ENCODE measurements around the gene ATP2B2. TPM values are rescaled to one million over a fixed set of nuclear protein-coding genes. Genes with fewer than 3 reads are reported as not detected.

The ATP2B2 gene
- total and polyA plus RNA-seq, 9 of the 15 experiments (the other 6 are each of a cell fraction or from before 2014, with no cell fraction given), result 0.06 TPM; not detected in 8

DNA sequence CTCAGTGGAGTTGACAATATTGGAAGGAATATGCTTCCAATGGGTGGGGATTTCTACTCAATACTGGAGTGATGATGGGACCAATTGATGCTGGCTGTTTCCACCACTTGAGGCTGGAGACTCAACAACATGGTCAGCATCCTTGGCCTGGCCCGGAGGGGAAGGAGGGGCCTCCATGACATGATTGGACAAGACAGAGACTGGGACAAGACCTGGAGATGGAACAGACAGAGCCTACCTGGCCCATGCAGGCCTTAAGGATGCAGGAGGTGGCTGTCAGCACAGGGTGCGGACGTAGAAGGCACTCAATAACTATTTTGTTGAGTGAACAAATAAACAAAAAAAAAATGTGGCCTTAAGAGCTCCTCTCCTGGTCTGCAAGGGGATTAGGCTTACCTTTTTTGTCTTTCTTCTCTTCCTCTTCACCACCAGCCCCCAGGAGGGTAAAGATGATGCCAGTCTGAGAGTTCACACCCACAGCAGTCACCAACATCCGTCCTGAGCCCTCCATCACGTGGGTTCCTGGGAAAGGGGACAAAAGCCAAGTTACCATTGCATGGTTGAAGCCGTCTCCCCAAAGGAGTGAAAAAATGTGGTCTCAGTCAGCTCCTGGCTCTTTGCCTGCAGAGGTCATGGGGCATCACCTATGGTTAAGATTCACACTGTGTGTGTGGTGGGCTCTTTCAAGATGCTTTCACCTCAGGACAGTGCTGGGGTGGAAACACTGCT lies 117.3 kb downstream of the ATP2B2 start (continued):
- TF ChIP-seq ETS1 (conservative IDR thresholded peaks at IDR 0.05; ENCODE audit: control insufficient read depth, low read depth, low read length) (no peak), CBFA2T3 (IDR thresholded peaks at IDR 0.05) (no peak), ESRRB (CRISPR knock-in tag; IDR thresholded peaks at IDR 0.05; ENCODE audit: borderline replicate concordance) (no peak), XRCC3 (IDR thresholded peaks at IDR 0.05) (no peak), ZC3H8 (IDR thresholded peaks at IDR 0.05) (no peak), CBX2 (IDR thresholded peaks at IDR 0.05; ENCODE audit: insufficient read depth, low read length, poor library complexity, severe bottlenecking) (no peak)

GRCh38 chr3:10386121-10386520 lies 119.3 kb downstream of the ATP2B2 start:
- no peak for FAIRE-seq
- WGBS (ENCODE audit: insufficient coverage, low coverage, missing lambda C conversion rate), result 0% methylated on average over 1 of the region's 1 CpG
- ATAC-seq, result no peak
- TF ChIP-seq ZNF75A (CRISPR knock-in tag; IDR thresholded peaks at IDR 0.05), result no peak
- no peak for TF ChIP-seq ZNF785 (CRISPR knock-in tag; IDR thresholded peaks at IDR 0.05)
- no peak for TF ChIP-seq GABPB2 (CRISPR knock-in tag; conservative IDR thresholded peaks at IDR 0.05)
- TF ChIP-seq ZSCAN29 (IDR thresholded peaks at IDR 0.05), result no peak
- no peak for TF ChIP-seq CBFA2T2 (conservative IDR thresholded peaks at IDR 0.05)
- TF ChIP-seq NFYB (IDR thresholded peaks at IDR 0.05; ENCODE audit: extremely low read depth, insufficient read length), result no peak
- TF ChIP-seq TFAP4 (CRISPR knock-in tag; IDR thresholded peaks at IDR 0.05; ENCODE audit: borderline replicate concordance), result no peak
- TF ChIP-seq SIRT6 (IDR thresholded peaks at IDR 0.05; ENCODE audit: low read depth, low read length), result no peak
- TF ChIP-seq ZNF655 (CRISPR knock-in tag; IDR thresholded peaks at IDR 0.05), result no peak
- no peak for TF ChIP-seq RFX5 (IDR thresholded peaks at IDR 0.05; ENCODE audit: low read depth, low read length)
- TF ChIP-seq ELF2 (CRISPR knock-in tag; IDR thresholded peaks at IDR 0.05), result no peak
- no peak for TF ChIP-seq ZNF79 (CRISPR knock-in tag; IDR thresholded peaks at IDR 0.05; ENCODE audit: low read depth)
- no peak for TF ChIP-seq MYC (IDR thresholded peaks at IDR 0.05; ENCODE audit: low read depth, low read length)
- TF ChIP-seq MYC (CRISPR knock-in tag; IDR thresholded peaks at IDR 0.05; ENCODE audit: borderline replicate concordance, low read depth), result no peak

More at GRCh38 chr3:10386121-10386520, 119.3 kb downstream of the ATP2B2 start:
- H3K4me2 ChIP-seq (ENCODE audit: insufficient read depth, low read length), result no peak overlapping the region
- no peak for DNase-seq (ENCODE audit: extremely low read depth in 1 of 4, low spot score in 3 of 4)
- ChIA-PET CTCF (ENCODE audit: low intra/inter-chr PET ratio) (no interaction called here), POLR2A (no interaction called here)
- H3K36me3 ChIP-seq (ENCODE audit: control insufficient read depth, insufficient read depth, low read length), result no peaks in the 10 kb centered on the region
- H3K27ac ChIP-seq (ENCODE audit: extremely low read depth, low read depth, low read length), result no peak overlapping the region
- H3K9me1 ChIP-seq (ENCODE audit: control insufficient read depth, insufficient read depth, low read length), result no peaks in the 10 kb centered on the region
- no peak overlapping the region for H3K4me3 ChIP-seq
- H3K9me3 ChIP-seq (replicated peaks; ENCODE audit: control insufficient read depth, insufficient read depth, low read depth, low read length), result no peaks in the 10 kb centered on the region
- H4K20me1 ChIP-seq (replicated peaks; ENCODE audit: control insufficient read depth, insufficient read depth, low read length), result no peaks in the 10 kb centered on the region
- peaks cover 0 to 31% of the 10 kb centered on the region in 2 experiments; a peak in 3 of 5 replicates for H3K27me3 ChIP-seq (ENCODE audit: control insufficient read depth in 2 of 2, insufficient read depth in 2 of 2, low read length in 2 of 2)
- in situ Hi-C loops (cut with MboI) (no loop called here), intact Hi-C loops (cut with micrococcal nuclease) (no loop called here)
- H3K9ac ChIP-seq (ENCODE audit: insufficient read depth in 1 of 2, low read depth in 2 of 2, low read length in 2 of 2), result no peak overlapping the region
- BruUV-seq (replicated peaks), result no TSS peak
- no peak overlapping the region for H2AFZ ChIP-seq (ENCODE audit: low read depth, low read length)
- H3K4me1 ChIP-seq (replicated peaks in 1 of 2; ENCODE audit: control insufficient read depth in 2 of 2, insufficient read depth in 2 of 2, low read length in 2 of 2), result no peaks in the 10 kb centered on the region; a peak in 1 of 5 replicates
- no peaks in the 10 kb centered on the region for H3K79me2 ChIP-seq (ENCODE audit: control insufficient read depth, insufficient read depth, low read length)
